ENCODE measurements around the gene LARP4B. TPM values are rescaled to one million over a fixed set of nuclear protein-coding genes. Genes with fewer than 3 reads are reported as not detected.

The LARP4B gene
- polyA plus RNA-seq, 1 donor from 2014 or later: 14.2 TPM

DNA sequence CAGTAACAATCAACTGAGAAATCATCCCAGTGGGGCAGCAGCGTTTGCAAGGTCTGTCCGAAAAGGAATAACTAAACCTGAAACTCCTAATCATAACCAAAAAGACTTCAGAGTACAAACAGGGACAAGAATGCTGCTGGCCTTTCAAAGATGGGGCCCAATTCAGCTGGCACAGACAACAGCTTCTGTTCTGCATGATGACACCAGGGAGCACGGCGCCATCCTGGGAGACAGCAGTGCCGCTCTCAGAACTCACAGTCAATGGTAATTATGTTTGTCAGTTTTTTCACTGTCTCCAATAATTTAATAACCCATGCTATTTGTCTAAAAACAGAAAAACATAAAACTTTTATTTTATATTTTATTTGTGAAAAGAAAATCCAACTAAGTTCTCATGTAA is 90.0 kb downstream of the LARP4B start:
- Histone ChIP-seq H2AFZ (ENCODE audit: low read depth, low read length) (no peak overlapping the region), H3K36me3 (ENCODE audit: insufficient read depth, low read length) (no peaks in the 10 kb centered on the region), H3K27ac (ENCODE audit: low read length) (no peak overlapping the region), H3K9me3 (ENCODE audit: low read length) (peaks cover 3% of the 10 kb centered on the region), H3K9ac (ENCODE audit: low read length) (no peak overlapping the region), H3K4me3 (ENCODE audit: low read length) (no peak overlapping the region), H3K27me3 (ENCODE audit: insufficient read depth, low read depth, low read length) (no peaks in the 10 kb centered on the region), H3K4me2 (ENCODE audit: low read length) (no peak overlapping the region), H3K9me2 (ENCODE audit: insufficient read depth, low read length) (no peaks in the 10 kb centered on the region), H4K20me1 (ENCODE audit: insufficient read depth) (no peaks in the 10 kb centered on the region), H3F3A (ENCODE audit: insufficient read depth, low read length, poor library complexity, severe bottlenecking) (no peaks in the 10 kb centered on the region), H3K79me2 (replicated peaks; ENCODE audit: insufficient read depth, low read length) (no peaks in the 10 kb centered on the region)
- TF ChIP-seq SMC3 (conservative IDR thresholded peaks at IDR 0.05; ENCODE audit: poor library complexity) (no peak), EZH2 (IDR thresholded peaks at IDR 0.05; ENCODE audit: borderline replicate concordance, insufficient read depth, low read length, poor library complexity, severe bottlenecking) (no peak), POLR2AphosphoS5 (IDR thresholded peaks at IDR 0.05) (no peak), TAF1 (IDR thresholded peaks at IDR 0.05; ENCODE audit: low read depth) (no peak), EP300 (conservative IDR thresholded peaks at IDR 0.05; ENCODE audit: poor library complexity, severe bottlenecking) (no peak)
- TF ChIP-seq, protein P1, sequence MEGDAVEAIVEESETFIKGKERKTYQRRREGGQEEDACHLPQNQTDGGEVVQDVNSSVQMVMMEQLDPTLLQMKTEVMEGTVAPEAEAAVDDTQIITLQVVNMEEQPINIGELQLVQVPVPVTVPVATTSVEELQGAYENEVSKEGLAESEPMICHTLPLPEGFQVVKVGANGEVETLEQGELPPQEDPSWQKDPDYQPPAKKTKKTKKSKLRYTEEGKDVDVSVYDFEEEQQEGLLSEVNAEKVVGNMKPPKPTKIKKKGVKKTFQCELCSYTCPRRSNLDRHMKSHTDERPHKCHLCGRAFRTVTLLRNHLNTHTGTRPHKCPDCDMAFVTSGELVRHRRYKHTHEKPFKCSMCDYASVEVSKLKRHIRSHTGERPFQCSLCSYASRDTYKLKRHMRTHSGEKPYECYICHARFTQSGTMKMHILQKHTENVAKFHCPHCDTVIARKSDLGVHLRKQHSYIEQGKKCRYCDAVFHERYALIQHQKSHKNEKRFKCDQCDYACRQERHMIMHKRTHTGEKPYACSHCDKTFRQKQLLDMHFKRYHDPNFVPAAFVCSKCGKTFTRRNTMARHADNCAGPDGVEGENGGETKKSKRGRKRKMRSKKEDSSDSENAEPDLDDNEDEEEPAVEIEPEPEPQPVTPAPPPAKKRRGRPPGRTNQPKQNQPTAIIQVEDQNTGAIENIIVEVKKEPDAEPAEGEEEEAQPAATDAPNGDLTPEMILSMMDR (IDR thresholded peaks at IDR 0.05; ENCODE audit: poor library complexity, severe bottlenecking): no peak
- TF ChIP-seq, protein P2, sequence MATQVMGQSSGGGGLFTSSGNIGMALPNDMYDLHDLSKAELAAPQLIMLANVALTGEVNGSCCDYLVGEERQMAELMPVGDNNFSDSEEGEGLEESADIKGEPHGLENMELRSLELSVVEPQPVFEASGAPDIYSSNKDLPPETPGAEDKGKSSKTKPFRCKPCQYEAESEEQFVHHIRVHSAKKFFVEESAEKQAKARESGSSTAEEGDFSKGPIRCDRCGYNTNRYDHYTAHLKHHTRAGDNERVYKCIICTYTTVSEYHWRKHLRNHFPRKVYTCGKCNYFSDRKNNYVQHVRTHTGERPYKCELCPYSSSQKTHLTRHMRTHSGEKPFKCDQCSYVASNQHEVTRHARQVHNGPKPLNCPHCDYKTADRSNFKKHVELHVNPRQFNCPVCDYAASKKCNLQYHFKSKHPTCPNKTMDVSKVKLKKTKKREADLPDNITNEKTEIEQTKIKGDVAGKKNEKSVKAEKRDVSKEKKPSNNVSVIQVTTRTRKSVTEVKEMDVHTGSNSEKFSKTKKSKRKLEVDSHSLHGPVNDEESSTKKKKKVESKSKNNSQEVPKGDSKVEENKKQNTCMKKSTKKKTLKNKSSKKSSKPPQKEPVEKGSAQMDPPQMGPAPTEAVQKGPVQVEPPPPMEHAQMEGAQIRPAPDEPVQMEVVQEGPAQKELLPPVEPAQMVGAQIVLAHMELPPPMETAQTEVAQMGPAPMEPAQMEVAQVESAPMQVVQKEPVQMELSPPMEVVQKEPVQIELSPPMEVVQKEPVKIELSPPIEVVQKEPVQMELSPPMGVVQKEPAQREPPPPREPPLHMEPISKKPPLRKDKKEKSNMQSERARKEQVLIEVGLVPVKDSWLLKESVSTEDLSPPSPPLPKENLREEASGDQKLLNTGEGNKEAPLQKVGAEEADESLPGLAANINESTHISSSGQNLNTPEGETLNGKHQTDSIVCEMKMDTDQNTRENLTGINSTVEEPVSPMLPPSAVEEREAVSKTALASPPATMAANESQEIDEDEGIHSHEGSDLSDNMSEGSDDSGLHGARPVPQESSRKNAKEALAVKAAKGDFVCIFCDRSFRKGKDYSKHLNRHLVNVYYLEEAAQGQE (IDR thresholded peaks at IDR 0.05; ENCODE audit: borderline replicate concordance): no peak

DNA sequence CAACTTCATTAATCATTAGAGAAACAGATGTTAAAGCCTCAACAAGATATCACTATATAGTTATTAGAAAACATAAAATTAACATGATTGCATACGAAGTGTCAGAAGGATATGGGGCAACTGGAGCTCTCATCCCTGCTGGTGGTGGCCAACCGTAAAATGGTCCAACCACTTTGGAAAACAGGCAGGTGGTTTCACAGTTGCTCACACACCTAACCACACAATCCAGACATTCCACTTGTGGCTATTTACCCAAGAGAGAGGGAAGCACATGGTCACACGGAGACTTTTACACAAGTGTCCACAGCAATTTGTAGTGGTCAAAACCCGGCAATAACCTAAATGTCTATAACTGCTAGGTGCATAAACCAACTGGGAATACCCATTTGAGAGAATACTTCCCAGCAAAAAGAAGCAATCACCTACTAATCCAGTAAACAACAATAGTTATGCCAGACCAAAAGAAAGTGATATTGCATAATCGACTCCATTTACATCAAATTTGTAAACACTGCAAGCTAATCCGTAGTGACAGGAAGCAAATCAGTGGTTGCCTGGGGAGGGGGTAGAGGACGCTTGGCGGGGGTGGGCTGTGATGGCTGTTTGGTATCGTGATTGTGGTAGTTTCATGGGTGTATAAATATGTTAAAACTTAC is 91.8 kb downstream of the LARP4B start:
- TF ChIP-seq, protein P2 (IDR thresholded peaks at IDR 0.05; ENCODE audit: borderline replicate concordance): no peak
- TF ChIP-seq MXI1 (conservative IDR thresholded peaks at IDR 0.05; ENCODE audit: poor library complexity, severe bottlenecking): no peak
- TF ChIP-seq, protein P1 (IDR thresholded peaks at IDR 0.05; ENCODE audit: poor library complexity, severe bottlenecking): no peak
- no peak for TF ChIP-seq EZH2 (IDR thresholded peaks at IDR 0.05; ENCODE audit: borderline replicate concordance, insufficient read depth, low read length, poor library complexity, severe bottlenecking)
- TF ChIP-seq EP300 (conservative IDR thresholded peaks at IDR 0.05; ENCODE audit: poor library complexity, severe bottlenecking): no peak
- TF ChIP-seq POLR2AphosphoS5 (IDR thresholded peaks at IDR 0.05): no peak
- no peak for TF ChIP-seq TAF1 (IDR thresholded peaks at IDR 0.05; ENCODE audit: low read depth)
- no peak for TF ChIP-seq SMC3 (conservative IDR thresholded peaks at IDR 0.05; ENCODE audit: poor library complexity)
- no peak for TF ChIP-seq RAD21 (conservative IDR thresholded peaks at IDR 0.05)
- no peaks in the 10 kb centered on the region for H3K79me2 ChIP-seq (replicated peaks; ENCODE audit: insufficient read depth, low read length)
- H3K9me3 ChIP-seq (ENCODE audit: low read length): peaks cover 3% of the 10 kb centered on the region
- H3K27me3 ChIP-seq (ENCODE audit: insufficient read depth, low read depth, low read length): no peaks in the 10 kb centered on the region
- no peak overlapping the region for H3K27ac ChIP-seq (ENCODE audit: low read length)
- H3F3A ChIP-seq (ENCODE audit: insufficient read depth, low read length, poor library complexity, severe bottlenecking): no peaks in the 10 kb centered on the region
- H4K20me1 ChIP-seq (ENCODE audit: insufficient read depth): no peaks in the 10 kb centered on the region
- H3K4me3 ChIP-seq (ENCODE audit: low read length): no peak overlapping the region
- H3K9ac ChIP-seq (ENCODE audit: low read length): no peak overlapping the region
- no peak overlapping the region for H2AFZ ChIP-seq (ENCODE audit: low read depth, low read length)
- no peaks in the 10 kb centered on the region for H3K9me2 ChIP-seq (ENCODE audit: insufficient read depth, low read length)
- H3K4me2 ChIP-seq (ENCODE audit: low read length): no peak overlapping the region
- H3K36me3 ChIP-seq (ENCODE audit: insufficient read depth, low read length): no peaks in the 10 kb centered on the region
